Activated naive CD8-positive, alpha-beta T cell treated with anti-CD3 and anti-CD28 coated beads, Interleukin-2, amount 50 U/mL, for 16 hours (primary cell): Measurements from ENCODE around the gene SMR3B.

Source experiments
- DNase-seq: peaks from one replicate; pipeline ENCODE4 v3.0.0-alpha.2; 2020; ENCODE audit warnings: low read depth, low spot score

SMR3B gene

GRCh38 chr4:70382691-70383181 is at the start of gene SMR3B:
TSS of gene SMR3B (plus strand) at chr4:70383131. CDS start at chr4:70384511, 1,380 bp downstream.
- no peak for DNase-seq

DNA sequence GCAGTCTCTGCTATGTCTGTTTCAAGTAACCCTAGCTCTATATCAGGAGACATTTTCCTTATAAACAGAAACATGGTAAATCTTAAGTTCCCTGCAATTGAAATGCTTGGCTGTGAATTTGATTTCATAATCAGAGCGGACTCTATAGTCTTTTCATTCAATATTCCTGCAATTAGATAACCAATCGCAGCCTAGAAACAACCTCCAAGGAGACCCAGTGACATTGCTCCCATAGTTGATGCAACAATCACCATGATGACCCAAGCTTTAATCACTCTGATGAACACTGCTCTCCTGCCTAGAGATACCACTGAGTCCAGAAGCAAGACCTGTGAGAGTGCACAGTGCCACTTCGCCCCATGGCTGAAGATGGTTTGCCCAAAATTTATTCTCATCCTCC is 48.2 kb upstream of the SMR3B start, which contains the start of gene CABS1:
TSS of gene CABS1 (plus strand) at position 301 of the 400 bp plus-strand sequence. CDS start at position 360, 59 bp downstream.
- no peak for DNase-seq

DNA sequence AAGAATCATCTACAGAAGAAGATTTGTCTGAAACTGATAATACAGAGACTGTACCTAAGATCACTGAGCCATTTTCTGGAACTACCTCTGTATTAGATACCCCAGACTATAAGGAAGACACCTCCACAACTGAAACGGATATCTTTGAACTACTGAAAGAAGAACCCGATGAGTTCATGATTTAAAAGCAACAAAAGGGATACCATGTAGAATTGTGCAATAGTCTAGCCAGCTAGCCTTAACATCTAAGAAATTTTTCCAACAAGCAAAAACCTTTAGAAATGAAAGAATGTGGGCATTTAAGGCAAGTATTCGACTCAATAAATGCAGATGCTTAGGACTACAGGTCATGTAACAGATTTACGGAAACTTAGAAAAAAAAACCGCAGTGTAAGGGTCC is 46.9 kb upstream of the SMR3B start:
- DNase-seq, result no peak

DNA sequence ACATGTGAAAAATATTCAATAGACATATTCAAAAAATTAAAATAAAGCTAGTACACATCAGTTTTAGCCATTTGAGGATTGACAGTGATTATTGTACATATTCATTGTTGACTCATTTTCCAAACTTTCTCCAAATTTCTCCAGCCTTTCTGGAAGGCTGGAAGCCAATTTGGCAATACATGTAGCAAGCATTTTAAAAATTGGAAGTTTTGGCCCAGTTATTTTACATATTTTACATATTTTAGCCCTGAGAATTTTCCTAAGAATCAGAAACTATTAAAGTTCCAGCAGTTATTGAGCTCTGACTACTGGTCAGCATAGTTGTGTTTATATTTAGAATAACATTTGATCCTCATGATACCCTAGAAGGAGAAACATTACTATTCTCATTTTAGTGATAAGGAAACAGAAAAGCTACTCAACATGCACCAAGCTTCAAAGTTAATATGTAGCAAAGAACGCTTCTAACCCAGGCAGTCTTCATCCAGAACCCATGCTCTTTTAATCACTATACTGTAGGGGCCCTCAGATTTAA is 45.0 kb upstream of the SMR3B start:
- no peak for DNase-seq

DNA sequence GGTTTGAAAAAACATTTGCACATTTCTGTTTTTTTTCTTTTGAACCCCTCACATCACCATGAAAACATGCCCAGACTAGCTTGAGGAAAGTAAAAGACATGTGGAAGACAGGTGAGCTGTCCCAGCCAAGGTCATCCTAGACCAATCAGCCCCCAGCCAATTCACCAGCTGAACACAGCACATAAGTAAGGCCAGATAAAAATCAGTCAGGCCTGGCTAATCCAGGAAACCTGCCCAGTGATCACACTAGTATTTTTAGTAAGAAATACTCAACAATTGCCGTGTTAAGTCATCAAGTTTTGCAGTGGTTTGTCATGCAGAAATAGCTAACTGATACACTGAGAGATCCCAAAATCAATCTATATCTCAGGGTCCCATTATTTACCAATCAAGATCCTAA is 26.7 kb upstream of the SMR3B start:
- no peak for DNase-seq

DNA sequence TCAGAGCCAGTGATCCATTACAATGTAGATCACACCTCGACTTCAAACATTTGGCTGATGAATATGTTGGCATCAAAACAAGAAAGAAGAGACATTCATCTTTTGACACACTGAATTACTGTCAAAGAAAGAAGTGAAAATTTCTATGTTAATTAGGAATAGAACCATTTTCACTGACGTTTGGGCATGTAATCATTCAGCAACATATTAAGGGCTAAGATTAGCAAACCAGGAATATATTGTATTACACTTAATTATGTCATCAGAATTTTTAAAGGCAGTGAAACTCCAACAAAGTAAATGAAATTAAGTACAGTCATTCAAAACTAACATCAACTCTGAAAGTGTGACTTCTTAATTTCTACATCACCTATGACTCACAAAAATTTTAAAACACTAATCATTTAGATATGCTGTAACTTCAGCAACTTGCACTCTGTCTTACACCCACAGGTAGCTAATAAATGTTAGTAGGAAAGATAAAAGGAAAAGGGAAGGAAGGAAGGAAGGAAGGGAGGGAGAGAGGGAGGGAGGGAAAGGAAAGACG is 23.7 kb upstream of the SMR3B start:
- no peak for DNase-seq

DNA sequence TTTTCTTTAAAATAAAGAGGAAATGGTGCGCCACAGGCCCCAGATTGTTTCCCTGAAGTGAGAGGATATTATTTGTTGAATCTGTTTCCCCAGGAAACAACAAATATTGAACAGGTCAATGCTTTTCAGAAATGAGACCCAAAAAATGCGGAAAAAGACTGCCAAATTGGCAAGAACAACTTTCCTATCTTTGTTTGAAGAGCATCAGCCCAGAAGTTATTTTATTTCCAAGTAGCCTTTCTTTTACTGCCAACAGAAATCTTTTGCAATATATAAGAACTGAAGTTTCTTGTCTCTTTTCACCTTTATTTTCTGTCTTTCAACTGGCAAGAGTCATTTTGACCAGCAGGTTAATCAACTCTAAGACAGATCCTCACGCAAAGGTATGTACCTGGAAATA is 22.5 kb upstream of the SMR3B start, which contains the start of gene SMR3A:
TSS of gene SMR3A (plus strand) at position 301 of the 400 bp plus-strand sequence. CDS start 1,356 bp downstream, outside the sequence.
- no peak for DNase-seq

DNA sequence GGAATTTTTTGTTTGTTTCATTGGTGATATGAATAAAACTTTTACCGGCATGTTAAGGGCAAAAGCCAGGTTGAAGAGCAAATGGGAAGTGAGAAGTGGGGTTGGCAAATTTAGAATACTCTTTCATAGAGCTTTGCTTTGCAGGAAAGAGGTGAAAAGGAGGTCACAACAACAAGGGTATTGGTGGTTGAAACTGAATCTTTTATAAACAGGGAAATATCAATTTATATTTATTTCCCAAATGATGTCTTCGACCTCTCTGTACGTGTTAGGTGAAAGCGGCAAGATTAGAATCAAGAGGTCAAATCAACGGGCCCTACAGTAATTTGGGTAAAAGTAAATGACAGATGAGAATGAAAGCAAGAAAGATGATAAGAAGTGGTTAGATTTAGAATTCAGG is 18.9 kb upstream of the SMR3B start:
- DNase-seq, result no peak

DNA sequence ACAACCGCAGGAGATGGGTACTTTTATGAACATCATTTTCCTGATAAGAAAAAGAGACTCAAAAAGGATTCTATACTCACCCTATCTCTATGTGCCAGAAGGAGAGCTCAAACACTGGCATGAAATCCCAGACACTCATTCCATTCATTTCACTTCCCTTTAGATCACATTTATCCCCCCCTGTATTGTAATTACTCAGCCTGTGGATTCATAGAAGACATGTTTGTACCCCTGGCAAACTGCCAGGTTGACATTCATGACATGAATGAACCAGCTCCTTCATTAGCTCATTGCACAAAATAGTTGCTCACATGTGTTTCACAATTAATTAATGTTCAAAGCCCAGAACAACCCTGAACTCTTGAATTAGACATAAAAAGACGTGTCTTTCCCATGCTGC is 17.5 kb upstream of the SMR3B start:
- DNase-seq, result no peak

- no peak for DNase-seq
Observed at GRCh38 chr4:70367813-70368212, 15.1 kb upstream of the SMR3B start.

GRCh38 chr4:70371987-70372386 is 10.9 kb upstream of the SMR3B start:
- DNase-seq, result no peak

GRCh38 chr4:70372760-70373159 is 10.2 kb upstream of the SMR3B start:
- no peak for DNase-seq

GRCh38 chr4:70380578-70380977 is 2.4 kb upstream of the SMR3B start:
- no peak for DNase-seq

GRCh38 chr4:70392057-70392776 is 9.3 kb downstream of the SMR3B start:
- no peak for DNase-seq

GRCh38 chr4:70397580-70397979 is 14.6 kb downstream of the SMR3B start, which contains the start of gene OPRPN:
TSS of gene OPRPN (plus strand) at chr4:70397940. CDS start at chr4:70399286, 1,346 bp downstream.
- no peak for DNase-seq

GRCh38 chr4:70399319-70399718 is 16.4 kb downstream of the SMR3B start:
- no peak for DNase-seq

DNA sequence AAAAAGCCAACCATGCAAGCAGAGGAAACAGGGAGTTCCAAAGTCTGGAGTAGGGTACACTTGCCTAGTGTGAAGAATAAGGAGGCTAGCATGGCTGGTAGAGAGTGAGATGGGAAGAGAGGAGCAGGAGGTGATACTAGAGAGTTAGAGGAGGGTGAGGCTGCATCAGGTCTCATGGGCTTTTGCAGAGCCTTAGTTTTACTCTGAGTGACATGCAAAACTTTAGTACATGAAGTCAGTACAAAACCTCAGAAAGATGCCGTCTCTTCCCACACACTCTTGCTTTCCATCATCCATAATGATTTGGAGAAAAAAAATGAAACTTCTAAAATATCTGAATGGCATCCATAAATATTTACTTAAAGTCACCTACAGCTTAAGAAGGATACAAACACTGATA is 19.8 kb downstream of the SMR3B start:
- no peak for DNase-seq

GRCh38 chr4:70405765-70406164 is 22.8 kb downstream of the SMR3B start:
- no peak for DNase-seq

DNA sequence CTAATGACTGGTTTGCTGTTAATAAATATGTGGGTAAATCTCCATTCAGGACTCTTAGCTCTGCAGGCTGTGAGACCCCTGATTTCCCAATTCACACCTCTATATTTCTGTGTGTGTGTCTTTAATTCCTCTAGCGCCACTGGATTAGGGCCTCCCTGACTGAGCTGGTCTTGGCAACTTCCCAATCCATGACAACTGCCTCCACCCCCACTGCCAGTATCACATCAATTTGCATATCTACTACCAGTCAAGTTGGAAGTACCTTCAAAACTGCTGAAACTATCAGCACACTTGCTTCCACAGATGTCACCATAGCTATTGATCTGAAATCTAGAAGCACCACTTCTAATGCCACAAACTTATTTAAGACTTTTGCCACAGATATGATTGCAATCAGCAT is 42.4 kb downstream of the SMR3B start:
- no peak for DNase-seq

DNA sequence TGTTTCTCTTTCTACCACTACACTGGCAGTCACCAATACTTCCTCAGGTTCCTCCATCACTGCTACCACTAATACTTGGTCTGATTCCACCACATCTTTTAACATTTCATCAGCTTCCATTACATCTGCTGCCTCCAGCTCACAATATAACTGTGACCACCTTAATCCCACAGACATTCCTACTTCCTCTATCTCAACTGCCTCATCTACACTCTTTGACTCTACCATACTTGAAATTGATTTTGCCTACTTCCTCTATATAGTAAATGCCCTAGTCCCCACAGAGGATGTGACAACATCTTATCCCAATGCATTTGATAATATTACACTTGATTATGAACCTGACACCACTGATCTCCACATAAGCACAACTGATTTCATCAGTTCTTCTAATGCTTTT is 43.9 kb downstream of the SMR3B start:
- DNase-seq, result no peak

DNA sequence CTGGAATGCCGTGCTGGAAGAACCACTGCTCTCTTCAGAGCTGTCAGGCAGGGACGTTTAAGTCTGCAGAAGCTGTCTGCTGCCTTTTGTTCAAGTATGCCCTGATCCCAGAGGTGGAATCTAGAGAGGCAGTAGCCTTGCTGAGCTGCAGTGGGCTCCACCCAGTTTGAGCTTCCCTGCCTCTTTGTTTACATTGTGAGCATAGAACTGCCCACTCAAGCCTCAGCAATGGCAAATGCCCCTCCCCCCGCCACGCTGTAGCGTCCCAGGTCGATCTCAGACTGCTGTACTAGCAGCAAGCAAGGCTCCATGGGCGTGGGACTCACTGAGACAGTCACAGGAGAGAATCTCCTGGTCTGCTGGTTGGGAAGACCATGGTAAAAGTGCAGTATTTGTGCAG is 54.3 kb downstream of the SMR3B start:
- DNase-seq, result no peak
